Measurements from ENCODE around the gene SNED1.

SNED1 gene

DNA sequence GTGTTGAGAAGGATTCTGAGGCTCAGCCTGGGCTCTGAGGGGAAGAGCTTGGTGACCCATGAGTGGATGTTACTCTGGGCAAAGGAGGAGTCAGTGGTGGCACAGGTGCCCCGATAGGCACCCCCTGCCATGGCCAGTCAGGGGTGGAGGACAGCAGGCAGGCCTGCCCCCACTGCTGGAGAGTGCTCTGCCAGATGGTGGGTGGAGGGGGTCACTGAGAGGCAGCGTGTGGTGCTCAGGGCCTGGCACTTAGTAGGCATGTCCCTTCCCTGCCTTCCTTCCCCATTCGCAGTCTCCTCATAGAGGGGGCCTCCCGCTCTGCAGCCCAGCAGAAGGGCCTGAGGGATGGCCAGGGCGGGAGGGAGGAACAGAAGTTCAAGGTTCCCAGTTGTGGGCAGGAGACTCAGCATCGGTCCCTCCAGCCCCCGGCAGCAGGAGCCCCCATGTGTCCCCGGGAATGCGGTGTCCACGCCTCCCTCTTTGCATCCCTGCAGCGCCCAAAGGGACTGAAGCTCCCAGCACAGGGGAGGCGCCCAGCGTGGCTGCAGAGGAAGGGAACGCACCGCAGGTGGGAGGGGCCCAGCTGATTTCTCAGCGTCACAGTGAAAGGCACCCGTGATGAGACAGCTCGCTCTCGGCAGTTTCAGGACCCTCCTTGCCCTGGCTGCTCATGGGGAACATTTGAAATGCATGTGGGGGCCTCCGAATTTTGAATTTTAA is 5.7 kb upstream of the SNED1 start:
- no peak for DNase-seq (ENCODE audit: low read depth in 2 of 2)

DNA sequence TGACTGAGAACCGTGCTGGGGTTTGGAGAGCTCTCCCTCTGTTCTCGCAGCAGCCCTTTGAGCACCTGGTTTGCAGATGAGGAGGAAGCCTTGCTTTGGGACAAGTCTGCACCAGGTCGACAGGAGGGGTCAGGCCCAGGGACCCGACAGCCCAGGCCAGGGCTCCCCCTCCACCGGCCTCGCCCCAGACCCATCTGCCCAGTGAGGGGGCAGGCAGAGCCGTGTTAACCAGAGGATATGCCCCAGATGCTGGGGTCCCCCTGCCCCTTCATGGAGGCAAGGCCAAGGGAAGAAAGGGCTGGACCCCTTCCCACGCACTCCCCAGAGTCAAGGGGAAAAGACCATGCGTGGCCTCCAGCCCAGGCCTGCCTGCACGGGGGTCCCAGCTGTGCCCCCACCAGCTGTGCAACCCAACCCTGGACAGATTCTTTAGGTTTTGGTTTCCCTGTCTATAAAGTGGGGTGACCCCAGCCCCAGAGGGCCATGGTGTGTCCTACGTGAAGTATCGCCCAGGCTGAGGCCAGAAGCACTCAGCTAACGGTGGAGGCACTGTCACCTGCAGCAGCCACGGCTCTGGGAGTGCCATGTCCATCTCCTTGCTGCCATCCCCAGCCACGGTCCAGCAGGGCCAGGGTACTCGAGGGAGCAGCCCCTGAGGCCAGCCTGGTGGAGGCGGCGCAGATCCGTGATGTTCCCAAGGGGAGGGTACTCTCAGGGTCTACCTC is 4.8 kb upstream of the SNED1 start:
- DNase-seq (ENCODE audit: low read depth in 2 of 2), result no peak

DNA sequence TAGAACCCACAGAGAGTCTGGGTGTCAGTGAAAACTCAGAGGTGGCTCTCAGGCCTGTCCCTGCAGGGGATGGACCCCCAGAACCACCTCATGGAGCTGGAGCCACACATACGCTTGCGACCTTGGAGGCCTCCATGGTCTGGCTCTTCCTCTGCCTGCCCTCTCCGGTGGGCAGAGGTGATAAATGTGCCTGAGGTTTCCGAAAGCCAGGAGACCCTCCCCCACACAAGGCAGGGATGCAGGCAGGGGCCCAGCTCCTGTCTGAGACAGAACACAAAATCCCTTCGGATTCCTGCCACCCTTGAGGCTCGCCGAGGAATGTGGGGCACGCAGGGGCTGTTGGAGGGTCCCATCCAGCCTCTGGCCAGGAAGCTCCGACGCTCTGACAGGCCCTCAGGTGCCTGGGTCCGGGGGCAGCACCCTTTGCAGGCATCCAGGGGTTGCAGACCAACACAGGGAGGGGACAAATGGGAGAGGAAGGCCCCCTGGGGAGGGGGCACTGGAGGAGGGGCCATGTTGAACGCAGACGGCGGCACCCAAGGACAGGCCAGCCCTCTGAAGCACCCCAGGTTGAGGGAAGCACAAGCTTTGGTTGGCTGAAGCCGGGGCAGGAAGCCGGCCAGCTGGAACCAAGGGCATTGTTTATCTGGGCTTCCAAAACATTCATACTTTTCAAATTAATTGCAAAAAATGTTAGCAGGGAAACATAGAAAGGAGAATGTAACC is 4.1 kb upstream of the SNED1 start:
- no peak for DNase-seq (ENCODE audit: low read depth in 2 of 2)

DNA sequence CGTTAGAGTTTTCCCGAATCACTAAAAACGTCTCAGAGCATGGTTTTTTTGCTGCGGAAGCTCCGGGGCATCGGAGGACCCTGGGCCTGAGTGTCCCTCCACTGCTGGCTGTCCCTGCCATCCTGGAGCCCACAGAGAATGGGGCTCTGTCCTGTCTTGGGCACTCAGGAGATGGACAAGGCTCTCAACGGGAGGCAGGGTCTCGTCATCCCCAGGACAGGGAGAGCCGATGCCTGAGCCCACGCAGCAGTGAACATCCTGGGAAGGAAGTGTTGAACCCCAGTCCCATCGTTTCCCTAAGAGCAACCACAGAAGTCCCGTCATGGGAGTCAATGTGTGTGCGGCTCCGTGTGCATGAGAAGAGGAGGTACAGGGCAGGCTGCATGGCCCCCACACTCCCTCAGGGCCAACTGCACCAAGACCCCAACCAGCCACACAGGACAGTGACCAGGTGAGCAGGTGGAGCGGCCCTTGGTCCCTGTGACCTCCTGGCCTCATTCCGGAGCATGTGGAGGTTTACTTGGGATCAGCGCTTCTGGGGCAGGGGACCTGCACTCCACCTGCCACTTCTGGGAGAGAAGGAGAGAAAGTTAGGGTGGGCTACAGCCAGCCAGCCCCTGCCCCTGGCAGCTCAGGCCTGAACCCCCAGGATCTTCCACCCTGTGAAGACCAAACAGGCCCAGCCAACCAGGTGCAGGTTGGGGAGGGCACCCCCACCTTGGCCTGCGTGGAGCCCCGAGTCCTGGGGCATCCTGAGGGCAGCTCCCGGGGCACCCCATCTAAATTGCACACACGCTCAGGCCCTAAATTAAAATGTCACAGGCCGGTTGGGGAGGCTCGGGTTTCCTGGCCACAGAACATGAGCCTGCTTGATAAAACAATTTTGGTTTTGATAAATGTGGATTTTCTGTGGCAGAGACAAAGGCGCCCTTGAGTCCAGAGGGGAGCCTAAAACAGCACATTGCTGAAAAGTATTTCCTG is 3.1 kb upstream of the SNED1 start:
- no peak for DNase-seq (ENCODE audit: low read depth in 2 of 2)

DNA sequence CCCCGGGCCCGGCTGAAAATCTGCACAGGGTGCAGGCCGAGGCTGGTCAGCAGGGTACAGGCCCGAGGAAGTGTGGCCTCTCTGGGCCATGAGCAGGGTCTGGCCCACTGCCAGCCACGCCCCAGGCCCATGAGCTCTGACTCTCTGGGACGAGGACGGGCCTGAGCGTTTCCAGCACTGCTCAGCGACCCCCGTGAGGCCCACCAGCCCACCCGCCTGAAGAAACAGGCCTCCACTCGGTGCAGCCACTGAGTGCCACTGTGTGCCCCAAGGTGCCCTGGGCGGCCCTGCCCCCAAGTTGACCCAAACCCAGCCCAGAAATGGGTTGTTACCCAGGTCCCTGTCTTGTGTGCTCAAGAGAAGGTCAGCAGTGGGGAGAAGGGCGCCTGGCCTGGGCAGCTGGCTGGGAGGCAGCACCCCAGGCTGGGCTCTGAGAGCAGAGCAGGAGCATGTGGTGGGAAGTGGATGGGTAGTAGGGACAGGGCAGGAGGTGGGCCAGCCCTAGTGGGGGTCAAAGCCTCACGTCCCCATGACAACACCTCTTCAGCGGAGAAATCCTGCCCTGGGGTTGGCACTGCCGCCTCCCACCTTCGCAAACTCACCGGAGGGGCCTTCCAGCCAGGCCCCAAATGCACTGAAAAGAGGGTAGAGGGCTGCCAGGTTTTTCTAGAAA is 2.1 kb upstream of the SNED1 start:
- DNase-seq (ENCODE audit: low read depth in 2 of 2), result no peak

DNA sequence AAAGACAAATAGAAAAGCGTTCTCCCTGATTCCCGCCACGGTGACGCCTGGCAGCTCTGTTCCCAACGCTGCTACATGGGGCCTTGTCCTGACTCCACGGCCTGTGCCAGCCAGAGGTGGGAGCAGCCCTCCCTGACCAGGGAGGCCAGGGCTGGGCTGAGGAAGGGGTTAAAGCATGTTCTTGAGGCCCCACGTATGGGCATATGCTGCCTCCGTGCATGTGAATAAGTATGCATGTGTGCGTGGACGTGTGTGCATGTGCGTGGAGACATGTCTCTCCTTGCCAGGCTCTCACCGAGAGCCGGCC is 1.6 kb upstream of the SNED1 start:
- DNase-seq (ENCODE audit: low read depth in 2 of 2), result no peak

DNA sequence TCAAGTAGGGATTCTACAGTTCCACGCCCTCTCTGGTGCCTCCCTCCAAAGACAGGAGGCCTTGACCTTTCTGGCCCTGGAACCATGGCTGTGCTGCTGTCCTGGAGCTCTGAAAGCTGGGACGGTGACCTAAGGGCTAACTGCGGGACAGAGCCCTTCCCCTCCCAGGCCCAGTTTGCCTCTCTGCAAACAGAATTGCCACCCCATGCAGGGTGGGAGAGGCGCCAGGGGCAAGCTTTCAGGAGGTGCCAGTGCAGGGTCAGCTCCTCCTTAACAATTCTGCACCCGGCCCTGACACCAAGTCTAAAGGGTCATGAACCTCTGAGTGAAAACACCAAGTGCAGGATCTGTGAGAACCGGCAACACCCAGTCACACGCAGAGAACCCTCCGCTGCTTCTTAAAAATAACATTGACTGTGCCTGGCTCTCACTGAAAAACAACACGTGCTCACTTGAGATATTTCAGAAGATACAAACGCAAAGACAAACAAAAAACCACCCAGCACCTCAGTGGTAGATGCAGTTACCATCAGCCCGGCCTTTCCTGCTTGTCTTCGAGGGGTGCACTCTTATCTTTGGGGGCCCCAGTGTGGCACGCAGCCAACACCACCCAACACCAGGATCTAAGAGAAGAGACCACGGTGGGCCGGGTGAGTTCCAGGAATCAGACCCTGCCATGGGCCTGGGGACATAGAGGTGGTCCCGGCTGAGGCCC is 1.1 kb upstream of the SNED1 start:
- no peak for DNase-seq (ENCODE audit: low read depth in 2 of 2)

DNA sequence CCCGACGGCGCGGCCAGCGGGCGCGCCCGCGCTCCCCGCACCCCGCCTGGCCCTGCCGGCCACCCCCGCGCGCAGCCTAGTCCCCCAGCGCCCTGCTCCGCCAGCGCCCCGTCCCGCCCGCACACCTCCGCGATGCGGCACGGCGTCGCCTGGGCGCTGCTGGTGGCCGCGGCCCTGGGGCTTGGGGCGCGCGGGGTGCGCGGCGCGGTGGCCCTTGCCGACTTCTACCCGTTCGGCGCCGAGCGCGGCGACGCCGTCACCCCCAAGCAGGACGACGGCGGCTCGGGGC is 232 bp downstream of the SNED1 start:
- DNase-seq (ENCODE audit: low read depth in 2 of 2), result no peak

DNA sequence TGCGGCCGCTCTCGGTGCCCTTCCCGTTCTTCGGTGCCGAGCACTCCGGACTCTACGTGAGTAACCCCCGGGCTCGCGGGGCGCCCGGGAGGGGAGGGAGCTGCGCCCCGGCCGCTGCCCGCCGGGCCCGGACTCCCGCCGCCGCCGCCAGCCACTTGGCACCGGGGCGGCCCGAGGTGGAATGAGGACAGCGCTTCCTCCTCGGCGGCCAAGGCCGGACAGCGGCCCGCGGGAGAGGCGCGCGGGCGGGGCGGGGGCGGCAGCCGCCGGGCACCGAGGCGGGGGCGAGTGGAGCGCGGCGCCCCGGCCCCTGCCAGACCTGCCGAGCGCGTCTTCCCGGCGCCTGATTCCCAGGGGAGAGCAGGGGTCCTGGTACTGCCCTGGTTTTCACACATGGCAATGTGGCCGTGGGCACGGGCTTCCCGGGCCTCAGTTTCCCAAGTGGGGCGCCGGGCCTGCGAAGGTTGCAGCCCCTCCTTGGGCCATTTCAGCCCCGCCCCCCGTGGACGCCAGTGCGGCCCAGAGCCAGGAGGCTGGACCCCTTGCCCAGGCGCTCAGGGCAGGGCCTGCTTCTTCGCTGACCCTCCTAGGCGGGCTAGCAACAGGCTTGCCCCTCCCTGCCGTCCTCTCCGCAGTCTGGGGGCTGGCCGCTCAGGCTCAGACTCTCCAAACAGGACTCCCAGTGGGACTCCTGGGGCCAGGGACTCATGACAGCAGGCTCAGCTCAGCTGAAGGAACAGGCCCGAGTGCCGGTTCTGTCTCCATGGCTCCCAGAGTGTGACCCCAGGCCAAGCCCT is 775 bp downstream of the SNED1 start:
- DNase-seq (ENCODE audit: low read depth in 2 of 2), result no peak

DNA sequence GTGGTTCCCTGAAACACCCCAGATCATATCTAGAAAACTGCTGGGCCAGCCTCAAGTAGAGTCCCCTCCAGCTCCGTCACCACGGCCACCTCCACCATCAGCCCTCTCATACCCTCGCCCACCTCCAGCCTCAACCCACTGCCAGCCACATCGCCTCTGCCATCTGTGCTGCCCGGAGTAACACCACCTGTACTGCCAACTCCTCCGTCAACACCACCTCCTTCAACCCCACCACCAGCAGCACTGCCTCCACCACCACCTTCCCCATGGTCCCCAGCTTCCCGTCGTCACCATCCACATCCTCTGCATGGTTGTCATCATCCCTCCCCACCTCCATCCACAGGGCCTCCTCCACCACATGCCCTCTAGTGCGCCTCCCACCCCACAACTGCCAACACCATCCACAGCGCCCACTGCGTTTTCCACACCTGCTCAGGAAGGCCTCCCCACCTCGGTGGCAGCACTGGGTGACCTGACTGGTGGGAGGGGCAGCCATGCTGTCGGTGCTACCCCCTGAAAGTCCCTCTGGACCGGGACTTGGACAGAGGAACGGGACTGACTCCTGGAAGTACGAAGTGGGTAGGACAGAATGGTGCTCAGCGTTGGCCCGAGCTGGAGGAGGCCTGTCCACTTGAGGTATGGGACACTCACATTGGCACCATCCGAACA is 1.6 kb downstream of the SNED1 start:
- no peak for DNase-seq (ENCODE audit: low read depth in 2 of 2)

DNA sequence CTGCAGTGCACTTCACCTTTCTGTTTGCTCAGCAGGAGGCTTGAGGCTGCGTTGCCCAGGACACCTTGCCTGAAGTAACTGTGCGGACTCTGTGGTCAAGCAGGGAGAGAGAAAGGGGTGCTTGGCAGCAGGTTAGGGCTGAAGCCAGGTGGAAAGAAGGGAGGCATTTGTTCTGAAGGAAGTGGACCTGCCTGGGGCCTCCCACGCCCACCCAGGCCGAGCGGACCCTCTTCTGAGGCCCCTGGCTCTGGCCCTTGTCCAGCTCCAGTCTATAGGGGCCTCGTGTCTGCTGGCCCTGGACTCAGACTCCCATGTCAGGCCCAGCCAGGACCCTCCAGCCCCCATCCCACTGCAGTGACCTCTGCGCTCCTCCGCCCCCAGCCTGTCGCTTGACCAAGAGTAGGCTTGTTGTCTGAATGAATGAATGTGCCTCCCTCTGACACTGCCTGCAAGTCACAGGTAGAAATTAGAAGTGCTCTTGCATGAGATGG is 2.5 kb downstream of the SNED1 start:
- no peak for DNase-seq (ENCODE audit: low read depth in 2 of 2)

DNA sequence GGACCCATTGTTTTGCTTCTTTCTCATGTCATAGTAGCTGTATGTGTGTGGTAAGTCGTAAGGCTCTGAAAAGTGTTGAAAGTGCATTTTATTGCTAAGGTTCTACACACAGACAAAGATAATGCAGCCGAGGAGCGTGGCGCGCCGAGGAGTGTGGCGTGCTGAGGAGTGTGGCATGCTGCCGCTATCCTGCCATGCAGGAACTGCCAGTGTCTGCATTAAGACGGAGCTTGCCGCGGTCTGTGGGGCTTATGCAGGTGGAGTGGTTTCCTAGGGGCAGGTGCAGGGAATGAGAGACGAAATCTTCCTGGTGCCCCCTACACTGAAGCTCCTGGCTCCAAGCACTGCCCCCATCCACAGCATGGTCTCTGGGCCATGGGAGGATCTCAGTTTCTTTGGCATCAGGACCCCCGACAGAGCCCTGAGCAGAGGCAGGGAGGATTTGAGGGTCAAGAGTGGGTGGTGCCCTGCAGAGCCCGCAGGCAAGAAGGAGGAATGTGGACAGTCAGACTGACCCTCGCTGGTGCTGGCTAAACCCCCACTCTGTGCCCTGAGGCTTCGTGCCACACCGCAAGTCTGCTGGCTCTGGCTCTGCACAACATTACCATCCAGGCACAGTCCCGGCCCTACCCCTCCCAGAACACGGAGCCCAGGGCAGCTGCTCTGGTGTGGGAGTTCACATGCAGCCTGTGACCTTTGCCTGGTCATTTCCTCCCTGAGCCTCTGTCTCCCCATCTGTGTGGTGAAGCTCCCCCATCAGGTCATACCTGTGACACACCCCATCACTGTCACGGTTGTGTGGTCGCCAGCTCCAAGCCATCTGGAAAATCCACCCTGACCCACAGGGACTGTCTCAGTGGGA is 3.2 kb downstream of the SNED1 start:
- no peak for DNase-seq (ENCODE audit: low read depth in 2 of 2)

DNA sequence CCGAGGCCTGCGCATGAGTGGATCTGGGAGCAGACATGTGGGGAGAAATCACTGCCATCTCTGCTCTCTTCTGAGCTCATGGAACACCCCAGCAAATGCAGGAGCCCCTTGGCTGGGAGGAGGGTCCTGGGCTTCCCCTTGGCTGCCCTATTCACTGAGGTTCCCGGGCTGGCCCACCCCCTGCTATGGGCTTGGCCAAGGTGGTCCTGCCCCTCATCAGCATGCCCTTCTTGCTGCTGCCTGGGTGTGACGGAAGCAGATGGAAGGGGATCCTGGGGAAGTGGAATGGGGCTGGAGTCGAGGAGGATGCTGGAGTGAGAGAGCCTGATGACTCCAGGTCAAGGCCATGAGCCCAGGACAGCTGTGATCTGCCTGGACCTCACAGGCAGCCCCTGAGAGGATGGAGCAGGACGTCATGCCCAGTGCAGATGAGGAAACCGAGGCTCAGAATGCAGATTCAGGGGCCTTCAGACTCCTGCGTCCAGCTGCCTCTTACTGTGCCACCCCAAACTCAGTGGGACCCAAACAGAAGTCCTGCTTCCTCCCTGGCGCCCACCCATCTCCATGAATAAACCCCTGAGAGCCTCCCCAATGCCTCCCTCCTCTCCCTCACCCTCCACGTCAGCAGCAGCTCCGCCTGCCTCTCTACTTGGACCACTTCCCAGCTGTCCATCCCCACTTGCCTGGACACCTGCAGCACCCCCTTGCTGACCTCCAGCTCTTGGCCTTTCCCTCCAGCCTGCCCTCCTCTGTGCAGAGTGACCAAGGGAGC is 4.0 kb downstream of the SNED1 start:
- no peak for DNase-seq (ENCODE audit: low read depth in 2 of 2)

DNA sequence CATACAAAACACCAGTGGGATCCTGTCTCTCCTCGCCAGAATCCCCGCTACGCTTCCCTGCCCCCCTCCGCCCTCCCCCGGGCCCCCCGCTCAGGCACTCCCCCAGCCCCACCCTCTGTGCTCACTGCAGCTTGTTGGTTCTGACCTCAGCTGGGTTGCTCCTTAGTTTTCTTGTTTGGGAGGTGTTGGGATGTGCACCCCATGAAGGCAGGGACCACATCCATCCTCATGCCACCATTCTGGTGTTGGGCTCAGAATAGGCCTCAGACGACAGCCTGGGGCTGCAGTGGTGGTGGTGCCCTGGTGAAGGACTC is 4.6 kb downstream of the SNED1 start:
- no peak for DNase-seq (ENCODE audit: low read depth in 2 of 2)

DNA sequence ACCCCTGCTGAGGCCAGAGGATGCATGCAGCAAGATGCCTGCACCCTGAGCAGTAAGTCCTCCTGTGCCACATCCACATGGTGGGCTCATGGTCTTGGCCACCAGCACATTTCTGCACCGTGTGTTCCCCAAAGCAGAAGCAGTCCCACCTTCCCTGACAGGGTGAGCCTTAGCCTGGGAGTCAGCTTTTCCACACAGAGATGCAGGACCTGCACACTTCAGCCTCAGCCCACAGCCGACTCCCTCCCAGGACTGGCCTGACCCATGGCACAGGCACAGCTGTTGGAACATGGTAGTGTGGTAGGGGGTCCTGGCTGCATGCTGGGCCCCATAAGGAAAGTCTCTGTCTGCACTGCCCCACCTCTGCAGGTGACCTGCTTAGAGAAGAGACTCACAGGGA is 5.0 kb downstream of the SNED1 start:
- no peak for DNase-seq (ENCODE audit: low read depth in 2 of 2)

DNA sequence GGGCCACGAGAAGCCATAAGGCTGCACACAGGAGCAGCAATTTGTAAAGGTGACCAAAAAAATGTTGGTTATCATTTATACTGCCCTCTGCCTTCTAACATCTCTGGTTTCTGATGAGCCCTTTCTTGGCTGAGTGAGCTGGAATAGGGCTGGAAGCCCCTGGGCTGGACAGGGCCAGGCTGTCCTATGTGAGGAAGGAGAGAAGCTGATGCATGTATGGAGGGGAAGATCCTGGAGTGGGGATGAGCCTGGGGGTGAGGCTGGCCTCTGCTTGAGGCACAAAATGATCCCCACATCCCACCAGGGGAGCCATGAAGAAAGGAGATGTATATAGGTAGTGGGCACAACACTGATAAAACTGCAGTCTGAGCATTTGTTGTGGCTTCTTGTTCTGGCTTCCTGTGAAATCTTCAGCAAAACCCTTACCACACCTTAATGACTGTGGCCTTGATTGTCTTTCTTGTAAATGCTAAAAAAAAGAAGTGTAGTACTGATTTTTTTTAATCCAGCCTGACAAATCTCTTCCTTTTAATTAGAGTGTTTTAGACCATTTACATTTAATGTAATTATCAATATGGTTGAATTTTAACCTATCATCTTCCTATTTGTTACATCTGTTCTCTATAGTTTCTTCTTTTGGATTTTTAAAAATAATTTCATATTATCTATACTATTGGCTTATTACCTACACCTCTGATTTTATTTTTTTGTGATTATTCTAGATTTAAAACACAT is 5.6 kb downstream of the SNED1 start:
- no peak for DNase-seq (ENCODE audit: low read depth in 2 of 2)

DNA sequence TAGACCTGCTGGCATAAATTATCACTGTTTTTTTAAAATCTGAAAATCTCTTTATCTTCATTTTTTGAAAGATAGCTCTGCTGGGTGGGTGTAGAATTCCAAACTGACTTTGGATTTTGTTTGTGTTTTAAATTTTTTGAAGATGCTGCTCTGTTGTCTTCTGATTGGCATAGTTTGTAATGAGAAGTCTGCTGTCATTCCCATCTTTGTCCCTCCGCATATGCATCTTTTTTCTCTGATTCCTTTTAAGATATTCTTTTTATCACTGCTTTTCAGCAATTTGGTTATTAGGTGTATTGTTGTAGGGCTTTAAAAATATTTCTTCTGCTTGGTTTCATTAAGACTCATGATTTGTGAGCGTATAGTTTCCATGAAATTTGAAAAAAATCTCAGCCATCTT is 7.2 kb downstream of the SNED1 start:
- no peak for DNase-seq (ENCODE audit: low read depth in 2 of 2)

Data from stimulated activated CD4-positive, alpha-beta T cell treated with anti-CD3 and anti-CD28 coated beads, Interleukin-15, amount 100 ng/mL, for 48 hours (primary cell).